CD4-positive, alpha-beta T cell treated with Interleukin-4 for 4 hours (primary cell): ENCODE data around the gene RSPH1.
A peak's percentile ranks its signal among the peaks of the same experiment; 100 is the strongest.

ENCODE experiments used
- DNase-seq: peaks from one replicate; pipeline ENCODE4 v3.0.0-alpha.2; 2020

The RSPH1 gene

GRCh38 chr21:42423685-42424084, 72.3 kb downstream of the RSPH1 start:
- DNase-seq, result no peak

- DNase-seq, result peak; percentile 63
These were observed 72.8 kb downstream of the RSPH1 start for GRCh38 chr21:42423197-42423675.
